WTC11 (cell line): ENCODE measurements around the gene ZGRF1. TPM values are rescaled to one million over a fixed set of nuclear protein-coding genes. Genes with fewer than 3 reads are reported as not detected.
A peak's percentile ranks its signal among the peaks of the same experiment; 100 is the strongest.
"Not testable (repeated sequence)": the region's sequence is repeated elsewhere in the genome, so short reads cannot be mapped to it uniquely, and the experiment has no call there.

Experiments used
- ATAC-seq: fragments of 200-7000 bp; cut with Tn5 transposase; 2 replicates; pipeline ENCODE4 v1.10.0; 2021; ENCODE audit warnings: mild to moderate bottlenecking, moderate library complexity
- CTCF ChIA-PET: fragments of 300-600 bp; sonication (Branson Sonifier 250); formaldehyde crosslinking; loops from one replicate; lab custom pipeline; 2021; ENCODE audit warnings: antibody characterized with exemption; lab: Charles Lee
- POLR2A ChIA-PET: fragments of 350-600 bp; sonication (Branson Sonifier 250); formaldehyde crosslinking; loops from one replicate; lab custom pipeline; 2021; ENCODE audit warnings: antibody characterized with exemption; lab: Charles Lee
- DNase-seq: peaks from one replicate; pipeline ENCODE4 v3.0.0; 2021; ENCODE audit warnings: low spot score
- H3K27ac Mint-ChIP-seq: 2 replicates; pipeline ENCODE4 v1.8.0; 2021; ENCODE audit warnings: mixed read lengths
- H3K27me3 Mint-ChIP-seq: 2 replicates; pipeline ENCODE4 v1.8.0; 2021; ENCODE audit warnings: low read depth, mild to moderate bottlenecking, moderate library complexity, mixed read lengths
- H3K36me3 Mint-ChIP-seq: 2 replicates; pipeline ENCODE4 v1.8.0; 2021; ENCODE audit warnings: mixed read lengths
- H3K4me1 Mint-ChIP-seq: 2 replicates; pipeline ENCODE4 v1.8.0; 2022; ENCODE audit warnings: mixed read lengths
- H3K4me3 Mint-ChIP-seq: 2 replicates; pipeline ENCODE4 v1.8.0; 2021; ENCODE audit warnings: mild to moderate bottlenecking, moderate library complexity, mixed read lengths
- H3K9me3 Mint-ChIP-seq: 2 replicates; pipeline ENCODE4 v1.8.0; 2021; ENCODE audit warnings: mixed read lengths
- ZNF317 ChIP-seq: sonication (generic); formaldehyde crosslinking; IDR thresholded peaks from 2 replicates; pipeline ENCODE4 v1.8.1; 2023; ENCODE audit warnings: low read depth, mild to moderate bottlenecking, moderate library complexity, missing genetic modification reagents, borderline replicate concordance
- microRNA-seq: library from miRNA; unstranded; fragments of <30 nt; microRNA quantifications from one replicate; pipeline ENCODE4 v1.2.0, GENCODE V29; 2022; ENCODE audit warnings: borderline number of aligned reads
- total RNA-seq: library from RNA; stranded (reverse); gene quantifications from 3 replicates; pipeline ENCODE4 v1.2.3, GENCODE V29; 2021

The ZGRF1 gene
- total RNA-seq, 1 experiment from 2014 or later = 56.2 TPM

DNA sequence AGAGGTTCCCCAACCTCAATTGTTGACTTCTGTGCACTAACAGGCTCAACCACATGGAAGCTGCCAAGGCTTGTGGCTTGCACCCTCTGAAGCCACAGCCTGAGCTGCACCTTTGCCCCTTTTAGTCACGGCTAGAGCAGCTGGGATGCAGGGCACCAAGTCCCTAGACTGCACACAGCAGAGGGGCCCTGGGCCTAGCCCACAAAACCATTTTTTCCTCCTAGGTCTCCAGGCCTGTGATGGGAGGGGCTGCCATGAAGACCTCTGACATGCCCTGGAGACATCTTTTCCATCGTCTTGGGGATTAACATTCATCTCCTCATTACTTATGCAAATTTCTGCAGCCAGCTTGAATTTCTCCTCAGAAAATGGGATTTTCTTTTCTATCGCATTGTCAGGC lies 145.9 kb downstream of the ZGRF1 start:
- not testable (repeated sequence) for H3K4me1 Mint-ChIP-seq
- TF ChIP-seq ZNF317 (CRISPR knock-in tag) = 0 out of 2 replicates have a peak, but pooled peaks have one; percentile 20
- TF ChIP-seq, all 79 proteins: peak for 1; not testable (repeated sequence) for 78
- CTCF ChIA-PET, H3K4me3 Mint-ChIP-seq, H3K27me3 Mint-ChIP-seq, POLR2A ChIA-PET, ATAC-seq, DNase-seq, H3K27ac Mint-ChIP-seq: not testable (repeated sequence)
- Mint-ChIP-seq H3K9me3 (peaks cover 45% of the 10 kb centered on the region), H3K36me3 (peaks cover 33% of the 10 kb centered on the region)

Small RNA genes lying within 50 kb of the gene (microRNA-seq; reads per million reads assigned to microRNA genes)
- gene MIR302A = 406,747 reads per million, percentile 100 among the genes with 10 or more reads in this experiment
- 249,195 reads per million, percentile 100 among the genes with 10 or more reads in this experiment for gene MIR302B
- 66,912 reads per million, percentile 99 among the genes with 10 or more reads in this experiment for gene MIR302C
- 142,501 reads per million, percentile 99 among the genes with 10 or more reads in this experiment for gene MIR302D
- gene MIR367 = 154 reads per million, percentile 70 among the genes with 10 or more reads in this experiment

Other genes starting within 250 kb of the ZGRF1 start
- gene NEUROG2, start 120.7 kb downstream of the ZGRF1 start, total RNA-seq = 0.09 TPM in 2 of 3 replicates, not detected in the other
- gene LARP7, start 234 bp upstream of the ZGRF1 start, total RNA-seq = 37.5 to 46.2 TPM (median 42.3 TPM) in 3 replicates